ENCODE measurements around the gene GPR21.

DNA sequence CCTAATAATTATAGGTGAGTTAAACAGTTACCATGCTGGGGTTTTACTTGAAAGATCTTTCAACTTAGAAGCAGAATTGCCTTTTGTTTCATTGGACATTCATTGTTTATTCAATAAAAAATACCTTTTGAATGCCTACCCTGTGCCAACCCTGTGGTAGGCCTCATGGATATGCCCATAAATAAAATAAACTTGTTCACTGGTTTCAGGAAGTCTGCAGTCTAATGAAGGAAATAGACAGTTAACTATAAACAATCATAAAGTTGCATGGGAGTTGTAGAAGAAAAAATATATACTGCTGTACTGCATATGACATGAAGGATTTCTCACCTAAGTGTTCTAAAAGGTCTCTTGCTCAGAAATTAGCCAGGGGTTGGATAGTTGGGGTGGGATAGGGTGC lies 5.3 kb upstream of the GPR21 start:
- TF ChIP-seq POLR2A (IDR thresholded peaks at IDR 0.05; ENCODE audit: borderline replicate concordance, extremely low read depth, insufficient read depth, insufficient read length) (no peak), CTCF (IDR thresholded peaks at IDR 0.05 in 2 of 3, conservative IDR thresholded peaks at IDR 0.05 in 1 of 3; ENCODE audit: borderline replicate concordance in 1 of 3, insufficient read depth in 1 of 3, low read depth in 2 of 3, low read length in 2 of 3) (no peak), YY1 (IDR thresholded peaks at IDR 0.05; ENCODE audit: extremely low read depth, insufficient replicate concordance, low read depth, low read length) (no peak), MAX (IDR thresholded peaks at IDR 0.05) (no peak), EZH2phosphoT487 (IDR thresholded peaks at IDR 0.05; ENCODE audit: borderline replicate concordance) (no peak)

All from HCT116 (cell line).